HG03378 (cell line): ENCODE measurements around the gene C11orf86.
"Not testable (repeated sequence)": the region's sequence is repeated elsewhere in the genome, so short reads cannot be mapped to it uniquely, and the experiment has no call there.

Experiments
- ATAC-seq: cut with Tn5 transposase; IDR thresholded peaks from one replicate; pipeline ENCODE4 v1.9.1; 2021; ENCODE audit warnings: mild to moderate bottlenecking, moderate library complexity; ENCODE audit not compliant: unreplicated experiment

The C11orf86 gene

GRCh38 chr11:66988741-66989140 is 13.6 kb downstream of the C11orf86 start:
- not testable (repeated sequence) for ATAC-seq

- ATAC-seq: not testable (repeated sequence)
Observed at GRCh38 chr11:66989360-66989759, 14.3 kb downstream of the C11orf86 start.

GRCh38 chr11:66992041-66992440 is 16.9 kb downstream of the C11orf86 start:
- no peak for ATAC-seq

GRCh38 chr11:66996609-66997273 is 21.6 kb downstream of the C11orf86 start:
- no peak for ATAC-seq

GRCh38 chr11:66999555-66999954 is 24.5 kb downstream of the C11orf86 start:
- no peak for ATAC-seq

GRCh38 chr11:67001332-67001731 is 26.2 kb downstream of the C11orf86 start:
- ATAC-seq: no peak

- no peak for ATAC-seq
Observed at GRCh38 chr11:67002297-67002913, 27.3 kb downstream of the C11orf86 start.

- ATAC-seq: no peak
Observed at GRCh38 chr11:67002921-67003411, 27.9 kb downstream of the C11orf86 start.

GRCh38 chr11:67005200-67005599 is 30.1 kb downstream of the C11orf86 start:
- not testable (repeated sequence) for ATAC-seq

GRCh38 chr11:67006029-67006884 is 31.2 kb downstream of the C11orf86 start:
- ATAC-seq: no peak

GRCh38 chr11:67007126-67007525 is 32.0 kb downstream of the C11orf86 start:
- ATAC-seq: no peak

- ATAC-seq: no peak
Observed at GRCh38 chr11:67010296-67010905, 35.3 kb downstream of the C11orf86 start.

GRCh38 chr11:67013511-67014045 is 38.5 kb downstream of the C11orf86 start:
- no peak for ATAC-seq

- no peak for ATAC-seq
Observed at GRCh38 chr11:67014343-67014742, 39.2 kb downstream of the C11orf86 start.

GRCh38 chr11:67015048-67015447 is 39.9 kb downstream of the C11orf86 start:
- ATAC-seq: no peak

GRCh38 chr11:67016550-67016949 is 41.4 kb downstream of the C11orf86 start:
- no peak for ATAC-seq

- no peak for ATAC-seq
Observed at GRCh38 chr11:67020949-67021348, 45.8 kb downstream of the C11orf86 start.

GRCh38 chr11:67022341-67022933 is 47.3 kb downstream of the C11orf86 start:
- ATAC-seq: no peak

- ATAC-seq: no peak
Observed at GRCh38 chr11:67022961-67023956, 48.2 kb downstream of the C11orf86 start, which contains the start of gene SYT12. Gene SYT12, plus strand, starts transcription at chr11:67023134. Its CDS starts 7,011 bp downstream, at chr11:67030145.
